ENCODE data around the gene AGXT.

DNA sequence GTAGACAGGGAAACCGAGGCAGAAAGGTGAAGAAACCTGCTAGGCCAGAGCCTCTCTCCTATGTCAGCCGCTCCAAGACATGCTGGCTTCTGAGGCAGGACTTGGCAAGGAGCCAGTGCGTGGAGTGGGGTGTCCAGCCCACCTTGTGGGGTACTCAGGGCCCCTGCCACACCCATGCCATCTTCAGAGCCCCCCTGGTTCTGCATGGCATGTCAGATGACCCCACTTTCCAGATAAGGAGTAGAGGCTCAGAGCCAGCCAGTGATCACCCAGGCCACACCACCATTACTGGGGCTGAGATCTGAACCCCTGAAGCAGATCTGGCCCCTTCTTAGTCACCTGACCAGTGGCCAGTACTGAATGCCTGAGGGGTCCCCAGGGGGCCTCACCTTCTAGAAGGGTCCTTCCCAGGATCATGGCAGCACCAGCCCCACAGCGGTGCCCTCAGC, 52.2 kb downstream of the AGXT start:
- TF ChIP-seq ELF4 (IDR thresholded peaks at IDR 0.05) (no peak), ARNT (IDR thresholded peaks at IDR 0.05) (no peak), NFRKB (IDR thresholded peaks at IDR 0.05) (no peak), SUZ12 (IDR thresholded peaks at IDR 0.05) (no peak), SP1 (IDR thresholded peaks at IDR 0.05) (no peak)
- TF ChIP-seq, protein P1, sequence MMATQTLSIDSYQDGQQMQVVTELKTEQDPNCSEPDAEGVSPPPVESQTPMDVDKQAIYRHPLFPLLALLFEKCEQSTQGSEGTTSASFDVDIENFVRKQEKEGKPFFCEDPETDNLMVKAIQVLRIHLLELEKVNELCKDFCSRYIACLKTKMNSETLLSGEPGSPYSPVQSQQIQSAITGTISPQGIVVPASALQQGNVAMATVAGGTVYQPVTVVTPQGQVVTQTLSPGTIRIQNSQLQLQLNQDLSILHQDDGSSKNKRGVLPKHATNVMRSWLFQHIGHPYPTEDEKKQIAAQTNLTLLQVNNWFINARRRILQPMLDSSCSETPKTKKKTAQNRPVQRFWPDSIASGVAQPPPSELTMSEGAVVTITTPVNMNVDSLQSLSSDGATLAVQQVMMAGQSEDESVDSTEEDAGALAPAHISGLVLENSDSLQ (IDR thresholded peaks at IDR 0.05) = no peak

Measured in HEK293T (cell line).